H1 (cell line): ENCODE results near the gene GFOD1. TPM values are rescaled to one million over a fixed set of nuclear protein-coding genes. Genes with fewer than 3 reads are reported as not detected.

Experiments used
- CTCF ChIA-PET: fragments of 300-600 bp; sonication (Branson Sonifier 250); formaldehyde crosslinking; loops from one replicate; lab custom pipeline; 2021; ENCODE audit not compliant: partially characterized antibody; lab: Charles Lee
- POLR2A ChIA-PET: fragments of 300-600 bp; sonication (Branson Sonifier 250); formaldehyde crosslinking; loops from one replicate; lab custom pipeline; 2021; ENCODE audit warnings: inconsistent platforms; ENCODE audit not compliant: partially characterized antibody; lab: Charles Lee
- DNase-seq, 2 experiments: peaks; one replicate each; pipeline versions ENCODE4 v3.0.0 to v3.0.0-alpha.2; 2010 to 2022; ENCODE audit warnings: low spot score in 2 of 2, low read depth in 1 of 2, mixed read lengths in 1 of 2
- FAIRE-seq: peaks from 2 replicates; lab custom pipeline; 2011; peaks lifted over from hg19 to GRCh38; lab: Jason Lieb, UNC
- H2AFZ ChIP-seq: 2 replicates; pipeline ENCODE4 v1.8.1; 2012; ENCODE audit warnings: low read length, inconsistent platforms
- H2AK5ac ChIP-seq: 2 replicates; pipeline ENCODE4 v1.6.1; 2013; ENCODE audit warnings: low read depth, low read length
- H2BK120ac ChIP-seq: replicated peaks from 2 replicates; pipeline ENCODE3; 2013; ENCODE audit warnings: low read depth, low read length, inconsistent platforms
- H2BK12ac ChIP-seq: 2 replicates; pipeline ENCODE4 v1.6.1; 2013; ENCODE audit warnings: low read depth, low read length
- H2BK15ac ChIP-seq: 2 replicates; pipeline ENCODE4 v1.6.1; 2013; ENCODE audit warnings: low read length
- H2BK20ac ChIP-seq: 2 replicates; pipeline ENCODE4 v1.6.1; 2013; ENCODE audit warnings: low read length
- H2BK5ac ChIP-seq: 2 replicates; pipeline ENCODE4 v1.6.1; 2013; ENCODE audit warnings: low read depth, low read length
- H3K14ac ChIP-seq: 2 replicates; pipeline ENCODE4 v1.6.1; 2013; ENCODE audit warnings: inconsistent platforms; ENCODE audit not compliant: insufficient read length
- H3K18ac ChIP-seq: 2 replicates; pipeline ENCODE4 v1.6.1; 2013; ENCODE audit warnings: low read length; ENCODE audit errors: extremely low read depth
- H3K23ac ChIP-seq: 2 replicates; pipeline ENCODE4 v1.6.1; 2013; ENCODE audit warnings: inconsistent platforms; ENCODE audit not compliant: insufficient read length
- H3K23me2 ChIP-seq: 2 replicates; pipeline ENCODE4 v1.6.1; 2013; ENCODE audit warnings: low read depth, low read length
- H3K27ac ChIP-seq: 2 replicates; pipeline ENCODE4 v1.6.1; 2011; ENCODE audit warnings: low read depth, low read length, inconsistent platforms
- H3K27me3 ChIP-seq, 4 experiments: replicated peaks in 1 of 4; 1 replicate in 1 of 4; 2 replicates in 3 of 4; pipeline versions ENCODE4 v1.6.1 to v1.8.1; 2011 to 2013; ENCODE audit warnings: low read length in 3 of 4, mild to moderate bottlenecking in 3 of 4, inconsistent platforms in 2 of 4, mixed read lengths in 2 of 4, moderate library complexity in 1 of 4; ENCODE audit not compliant: control insufficient read depth in 3 of 4, insufficient read depth in 3 of 4; ENCODE audit errors: extremely low read depth in 1 of 4
- H3K36me3 ChIP-seq, 4 experiments: 2 replicates each; pipeline versions ENCODE4 v1.6.1 to v1.8.1; 2011 to 2013; ENCODE audit warnings: mild to moderate bottlenecking in 4 of 4, low read length in 3 of 4, moderate library complexity in 2 of 4, control low read depth in 1 of 4, inconsistent platforms in 1 of 4; ENCODE audit not compliant: insufficient read depth in 4 of 4, control insufficient read depth in 2 of 4
- H3K4ac ChIP-seq: replicated peaks from 2 replicates; pipeline ENCODE3; 2013; ENCODE audit warnings: low read length, low read depth, mixed read lengths, inconsistent platforms; ENCODE audit not compliant: insufficient read length
- H3K4me1 ChIP-seq, 4 experiments: replicated peaks in 1 of 4; 1 replicate in 1 of 4; 2 replicates in 3 of 4; pipeline versions ENCODE4 v1.6.1 to v1.8.1; 2011 to 2013; ENCODE audit warnings: low read length in 3 of 4, inconsistent platforms in 2 of 4, mixed read lengths in 1 of 4; ENCODE audit not compliant: insufficient read depth in 4 of 4, control insufficient read depth in 3 of 4
- H3K4me2 ChIP-seq, 2 experiments: 2 replicates each; pipeline versions ENCODE4 v1.6.1 to v1.8.1; 2011 to 2013; ENCODE audit warnings: low read depth in 2 of 2, low read length in 2 of 2, control low read depth in 1 of 2, inconsistent platforms in 1 of 2, mild to moderate bottlenecking in 1 of 2; ENCODE audit not compliant: insufficient read depth in 1 of 2
- H3K4me3 ChIP-seq, 4 experiments: fragments of 200-600, 300-600 bp in 1 of 4; sonication (generic), shearing (Covaris generic), sonication (Bioruptor Twin) in 1 of 4; 2 replicates each; pipeline versions ENCODE4 v1.5.1 to v1.8.1; 2011 to 2016; ENCODE audit warnings: low read length in 4 of 4, low read depth in 3 of 4, control low read depth in 2 of 4, inconsistent platforms in 2 of 4, mild to moderate bottlenecking in 2 of 4, mixed read lengths in 1 of 4, moderate library complexity in 1 of 4; ENCODE audit not compliant: insufficient read depth in 2 of 4; ENCODE audit errors: extremely low read depth in 1 of 4
- H3K56ac ChIP-seq: replicated peaks from 2 replicates; pipeline ENCODE3; 2013; ENCODE audit warnings: low read depth, mild to moderate bottlenecking, mixed read lengths, low read length, inconsistent platforms; ENCODE audit not compliant: insufficient read length
- H3K79me1 ChIP-seq: 2 replicates; pipeline ENCODE4 v1.6.1; 2013; ENCODE audit warnings: low read depth, low read length, control low read depth
- H3K79me2 ChIP-seq, 2 experiments: 2 replicates each; pipeline versions ENCODE4 v1.6.1 to v1.8.1; 2012 to 2013; ENCODE audit warnings: low read length in 2 of 2, mild to moderate bottlenecking in 2 of 2, inconsistent platforms in 1 of 2; ENCODE audit not compliant: insufficient read depth in 2 of 2, control insufficient read depth in 1 of 2
- H3K9ac ChIP-seq, 4 experiments: replicated peaks in 1 of 4; 1 replicate in 1 of 4; 2 replicates in 3 of 4; pipeline versions ENCODE4 v1.6.1 to v1.8.1; 2011 to 2013; ENCODE audit warnings: low read depth in 3 of 4, low read length in 3 of 4, control low read depth in 2 of 4, mild to moderate bottlenecking in 2 of 4, moderate library complexity in 2 of 4, inconsistent platforms in 1 of 4; ENCODE audit errors: extremely low read depth in 1 of 4
- H3K9me3 ChIP-seq, 2 experiments: 2 replicates each; pipeline versions ENCODE4 v1.6.1 to v1.8.1; 2012 to 2013; ENCODE audit warnings: mild to moderate bottlenecking in 2 of 2, moderate library complexity in 2 of 2, control low read depth in 1 of 2, inconsistent platforms in 1 of 2, low read depth in 1 of 2, low read length in 1 of 2, mixed read lengths in 1 of 2; ENCODE audit not compliant: insufficient read depth in 2 of 2
- H4K20me1 ChIP-seq, 2 experiments: replicated peaks in 1 of 2; 2 replicates each; pipeline versions ENCODE3 to v1.8.1; 2011 to 2013; ENCODE audit warnings: inconsistent platforms in 2 of 2, low read length in 2 of 2, mild to moderate bottlenecking in 1 of 2; ENCODE audit not compliant: insufficient read depth in 2 of 2, control insufficient read depth in 1 of 2
- H4K5ac ChIP-seq: 2 replicates; pipeline ENCODE4 v1.6.1; 2013; ENCODE audit warnings: low read length, low read depth, mixed read lengths, inconsistent platforms; ENCODE audit not compliant: insufficient read length
- H4K8ac ChIP-seq: 2 replicates; pipeline ENCODE4 v1.8.0; 2013; ENCODE audit warnings: mild to moderate bottlenecking, moderate library complexity, low read length, inconsistent platforms; ENCODE audit not compliant: insufficient read depth; ENCODE audit errors: extremely low read depth
- H4K91ac ChIP-seq: replicated peaks from 2 replicates; pipeline ENCODE3; 2013; ENCODE audit warnings: low read length, mixed read lengths, inconsistent platforms; ENCODE audit not compliant: insufficient read length
- CBX8 ChIP-seq: fragments of 300-800, 300-1000 bp; sonication (generic); IDR thresholded peaks from 2 replicates; pipeline ENCODE4 v1.7.1; 2016; ENCODE audit warnings: low read depth, low read length, borderline replicate concordance
- CHD2 ChIP-seq: IDR thresholded peaks from 2 replicates; pipeline ENCODE4 v1.6.1; 2012; ENCODE audit warnings: low read length, improper control_type of control experiment
- EZH2 ChIP-seq: fragments of 200-600 bp; sonication (generic); IDR thresholded peaks from 2 replicates; pipeline ENCODE4 v1.7.1; 2012; ENCODE audit warnings: low read depth, mild to moderate bottlenecking, moderate library complexity, low read length, inconsistent platforms; ENCODE audit not compliant: severe bottlenecking
- HDAC6 ChIP-seq: IDR thresholded peaks from one replicate; pipeline ENCODE4 v1.7.1; 2012; ENCODE audit warnings: low read depth, mild to moderate bottlenecking, inconsistent platforms, low read length, moderate library complexity
- KDM1A ChIP-seq: fragments of 200-600, 300-600 bp; sonication (generic); IDR thresholded peaks from 2 replicates; pipeline ENCODE4 v1.7.1; 2016; ENCODE audit warnings: mild to moderate bottlenecking, low read length, borderline replicate concordance
- NANOG ChIP-seq: IDR thresholded peaks from 2 replicates; pipeline ENCODE4 v1.6.1; 2011; ENCODE audit warnings: low read length, low read depth, mild to moderate bottlenecking, inconsistent platforms; ENCODE audit not compliant: insufficient read depth, poor library complexity, severe bottlenecking
- POLR2A ChIP-seq, 2 experiments: IDR thresholded peaks; 1 replicate in 1 of 2; 2 replicates in 1 of 2; pipeline ENCODE4 v1.6.1; 2011; ENCODE audit warnings: low read depth in 2 of 2, low read length in 2 of 2, mild to moderate bottlenecking in 2 of 2; ENCODE audit errors: control extremely low read depth in 1 of 2
- RAD21 ChIP-seq, 2 experiments: IDR thresholded peaks in 1 of 2; conservative IDR thresholded peaks in 1 of 2; 2 replicates each; pipeline ENCODE4 v1.6.1; 2011; ENCODE audit warnings: low read depth in 2 of 2, low read length in 2 of 2, improper control_type of control experiment in 1 of 2, inconsistent platforms in 1 of 2, mild to moderate bottlenecking in 1 of 2, moderate library complexity in 1 of 2
- SAP30 ChIP-seq: fragments of 300-600 bp; sonication (generic); IDR thresholded peaks from 2 replicates; pipeline ENCODE4 v1.7.1; 2012; ENCODE audit warnings: low read length, moderate library complexity, mild to moderate bottlenecking, inconsistent platforms; ENCODE audit not compliant: insufficient read depth, insufficient replicate concordance
- SIX5 ChIP-seq: IDR thresholded peaks from 2 replicates; pipeline ENCODE4 v1.6.1; 2011; ENCODE audit warnings: mild to moderate bottlenecking, low read depth, low read length
- SP4 ChIP-seq: IDR thresholded peaks from 2 replicates; pipeline ENCODE4 v1.6.1; 2012; ENCODE audit warnings: low read length, inconsistent platforms
- WGBS, 2 experiments: shearing (Covaris generic) in 1 of 2; methylation state at CpG; one replicate each; pipeline versions ENCODE4 v1.1.6 to v1.1.7; 2013 to 2015; ENCODE audit warnings: low lambda C conversion rate in 2 of 2, mixed read lengths in 2 of 2, inconsistent platforms in 1 of 2, low coverage in 1 of 2, missing lambda C conversion rate in 1 of 2; ENCODE audit not compliant: insufficient replicate concordance in 2 of 2, insufficient coverage in 1 of 2, insufficient read length in 1 of 2; ENCODE audit errors: extremely low coverage in 1 of 2, missing lambda C conversion rate in 1 of 2; 5-methylcytosine and 5-hydroxymethylcytosine counted together
- polyA plus RNA-seq, 7 experiments: library from polyadenylated mRNA; depleted of rRNA in 3 of 7; stranded (reverse) in 5 of 7; unstranded in 2 of 7; fragments of >200 nt in 5 of 7; fragments of 200-250 nt in 2 of 7; gene quantifications; 1 replicate in 5 of 7; 2 replicates in 1 of 7; 4 replicates in 1 of 7; pipeline versions ENCODE4 v1.2.1 to v1.2.3, GENCODE V29; 2011 to 2013; ENCODE audit warnings: missing spikeins in 2 of 7, mixed read lengths in 2 of 7
- total RNA-seq: library from RNA; stranded (reverse); fragmentation: NEBNext Ultra II Directional; extraction: Animal tissue kit (Norgen Biotek cat#: 25700); gene quantifications from 2 replicates; pipeline ENCODE4 v1.2.1, GENCODE V29; 2021
- TF ChIP-seq, protein P1 (sequence below): IDR thresholded peaks from 2 replicates; pipeline ENCODE4 v1.6.1; 2011; ENCODE audit warnings: low read length, improper control_type of control experiment

Gene GFOD1
- total and polyA plus RNA-seq, 2 of the 8 experiments (the other 6 are each of a cell fraction or from before 2014, with no cell fraction given) = 2.5 to 8.8 TPM

DNA sequence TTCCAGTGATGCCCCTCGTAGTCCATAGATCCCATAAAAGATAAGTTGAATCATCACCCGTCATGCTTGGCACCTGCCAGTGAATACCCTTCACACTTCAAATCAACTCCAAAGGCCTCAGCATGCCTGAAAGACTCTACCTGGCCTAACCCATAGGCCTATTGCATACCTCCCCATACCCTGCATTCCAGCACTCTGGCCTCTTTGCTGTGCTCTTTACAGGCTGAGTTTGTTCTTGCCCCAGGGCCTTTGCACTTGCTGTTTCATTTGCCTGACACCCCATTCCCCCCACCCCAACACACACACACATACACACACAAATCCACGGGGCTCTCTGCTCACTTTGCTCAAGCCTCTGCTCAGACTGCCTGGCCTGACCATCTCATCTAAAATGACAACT lies 3.0 kb upstream of the GFOD1 start:
- Histone ChIP-seq H3K4me3 (no peak overlapping the region), H3K79me1 (no peaks in the 10 kb centered on the region), H3K4me2 (no peak overlapping the region), H3K36me3 (no peaks in the 10 kb centered on the region), H2BK12ac (no peak overlapping the region), H3K14ac (no peak overlapping the region), H2BK120ac (no peak overlapping the region), H3K27me3 (peaks cover 7 to 33% (median 20%) of the 10 kb centered on the region in 4 experiments), H3K9me3 (no peaks in the 10 kb centered on the region), H2BK5ac (no peak overlapping the region), H3K4ac (no peak overlapping the region), H2AFZ (no peak overlapping the region), H4K8ac (no peak overlapping the region), H4K20me1 (peaks cover 0 to 3% of the 10 kb centered on the region in 2 experiments), H3K9ac (no peak overlapping the region), H2BK20ac (no peak overlapping the region), H4K91ac (no peak overlapping the region), H4K5ac (no peak overlapping the region), H3K18ac (no peak overlapping the region), H3K27ac (no peak overlapping the region), H2AK5ac (no peak overlapping the region; the same call in 1 of the 2 replicates), H3K56ac (no peak overlapping the region), H3K23ac (no peak overlapping the region), H2BK15ac (no peak overlapping the region), H3K4me1 (peaks cover 2 to 9% (median 3%) of the 10 kb centered on the region in 4 experiments; a peak in 6 of 7 replicates), H3K79me2 (no peaks in the 10 kb centered on the region), H3K23me2 (peaks cover 27% of the 10 kb centered on the region)
- ChIA-PET POLR2A (no interaction called here), CTCF (no interaction called here)
- FAIRE-seq = no peak
- DNase-seq = no peak
- WGBS, 2 experiments = 83% methylated on average over 3 of the region's 3 CpGs; no CpG with 5 or more reads in 1 of the 2 experiments
- TF ChIP-seq RAD21 (IDR thresholded peaks at IDR 0.05 in 1 of 2, conservative IDR thresholded peaks at IDR 0.05 in 1 of 2; ENCODE audit: low read depth in 2 of 2, low read length in 2 of 2) (no peak), KDM1A (no peak), SAP30 (no peak), SP4 (no peak), POLR2A (IDR thresholded peaks at IDR 0.05; ENCODE audit: control extremely low read depth in 1 of 2, low read depth in 2 of 2, low read length in 2 of 2) (no peak), NANOG (no peak), SIX5 (no peak), EZH2 (no peak), CBX8 (no peak), HDAC6 (no peak), CHD2 (no peak)
- TF ChIP-seq, protein P1, sequence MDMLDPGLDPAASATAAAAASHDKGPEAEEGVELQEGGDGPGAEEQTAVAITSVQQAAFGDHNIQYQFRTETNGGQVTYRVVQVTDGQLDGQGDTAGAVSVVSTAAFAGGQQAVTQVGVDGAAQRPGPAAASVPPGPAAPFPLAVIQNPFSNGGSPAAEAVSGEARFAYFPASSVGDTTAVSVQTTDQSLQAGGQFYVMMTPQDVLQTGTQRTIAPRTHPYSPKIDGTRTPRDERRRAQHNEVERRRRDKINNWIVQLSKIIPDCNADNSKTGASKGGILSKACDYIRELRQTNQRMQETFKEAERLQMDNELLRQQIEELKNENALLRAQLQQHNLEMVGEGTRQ = no peak
